ENCODE results near the gene ZNF358. TPM values are rescaled to one million over a fixed set of nuclear protein-coding genes. Genes with fewer than 3 reads are reported as not detected.

The ZNF358 gene
- total and polyA plus RNA-seq, 2 of the 13 experiments (the other 11 are each of a cell fraction or from before 2014, with no cell fraction given), result 9.1 to 37.0 TPM

DNA sequence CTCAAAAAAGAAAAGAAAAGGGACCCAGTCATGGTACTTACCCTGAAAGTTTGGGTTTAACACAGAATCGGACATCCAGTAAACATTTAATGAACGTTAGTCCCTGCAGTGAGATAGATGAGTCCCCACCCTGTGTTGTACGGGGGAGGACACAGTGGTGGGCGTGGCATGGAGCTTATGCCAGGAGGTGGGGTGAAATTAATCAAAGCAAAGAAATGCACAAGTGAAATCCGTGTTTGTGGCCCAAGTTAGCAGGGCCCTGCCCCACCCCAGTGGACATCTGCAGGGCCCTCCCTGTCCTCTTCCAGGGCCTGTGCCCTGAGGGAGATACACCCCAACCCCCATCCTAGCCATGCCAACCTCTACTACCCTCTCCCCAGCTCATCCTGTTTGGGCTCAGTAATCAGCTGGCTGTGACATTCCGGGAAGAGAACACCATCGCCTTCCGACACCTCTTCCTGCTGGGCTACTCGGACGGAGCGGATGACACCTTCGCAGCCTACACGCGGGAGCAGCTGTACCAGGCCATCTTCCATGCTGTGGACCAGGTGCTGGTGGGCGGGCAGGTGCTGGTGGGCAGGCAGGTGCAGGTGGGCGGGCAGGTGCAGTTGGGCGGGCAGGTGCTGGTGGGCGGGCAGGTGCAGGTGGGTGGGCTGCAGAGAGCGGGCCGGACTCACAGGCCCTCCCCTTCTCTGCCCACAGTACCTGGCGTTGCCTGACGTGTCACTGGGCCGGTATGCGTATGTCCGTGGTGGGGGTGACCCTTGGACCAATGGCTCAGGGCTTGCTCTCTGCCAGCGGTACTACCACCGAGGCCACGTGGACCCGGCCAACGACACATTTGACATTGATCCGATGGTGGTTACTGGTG, 10.4 kb downstream of the ZNF358 start:
- POLR2A ChIA-PET, result no interaction called here
- Histone ChIP-seq H3K4me3 (replicated peaks in 1 of 3; ENCODE audit: insufficient read depth in 1 of 3, low read depth in 2 of 3, low read length in 3 of 3) (no peak overlapping the region), H3K9me3 (ENCODE audit: low read length) (no peaks in the 10 kb centered on the region), H4K20me1 (ENCODE audit: insufficient read depth, low read length) (no peaks in the 10 kb centered on the region), H3K4me1 (ENCODE audit: insufficient read depth, low read length) (peaks cover 15% of the 10 kb centered on the region), H3K4me2 (ENCODE audit: low read depth, low read length) (no peak overlapping the region), H3K9ac (ENCODE audit: insufficient read depth, low read depth, low read length) (no peak overlapping the region), H3K27me3 (ENCODE audit: control insufficient read depth in 1 of 2, insufficient read depth in 2 of 2, low read length in 2 of 2) (no peaks in the 10 kb centered on the region), H3K79me2 (ENCODE audit: insufficient read depth, low read length) (no peaks in the 10 kb centered on the region), H3K27ac (ENCODE audit: extremely low read length, insufficient read depth, low read length) (no peak overlapping the region), H2AFZ (ENCODE audit: low read length) (no peak overlapping the region), H3K36me3 (replicated peaks in 1 of 2; ENCODE audit: control insufficient read depth in 1 of 2, insufficient read depth in 2 of 2, low read length in 2 of 2) (peaks cover 0 to 2% of the 10 kb centered on the region in 2 experiments; a peak in 2 of 5 replicates)
- in situ Hi-C loops (cut with HindIII; ENCODE audit: extremely low pct_ligation_motif_present, low pct_unique_long_range_greater_than_20kb), result no loop called here
- FAIRE-seq, result no peak
- WGBS (ENCODE audit: low lambda C conversion rate), result 98% methylated on average over 18 of the region's 31 CpGs
- intact Hi-C loops (cut with micrococcal nuclease; ENCODE audit: unreplicated experiment), result no loop called here
- CTCF ChIA-PET (ENCODE audit: low intra/inter-chr PET ratio, low total read pairs), result no interaction called here
- BruUV-seq (replicated peaks), result no TSS peak
- DNase-seq (ENCODE audit: low spot score), result no peak
- no peak for ATAC-seq
- TF ChIP-seq ZSCAN22 (CRISPR knock-in tag; IDR thresholded peaks at IDR 0.05) (no peak), KLF13 (CRISPR knock-in tag; IDR thresholded peaks at IDR 0.05) (no peak), ZNF274 (CRISPR knock-in tag; IDR thresholded peaks at IDR 0.05) (no peak), SMARCC2 (IDR thresholded peaks at IDR 0.05) (no peak), NFE2L1 (CRISPR knock-in tag; IDR thresholded peaks at IDR 0.05; ENCODE audit: borderline replicate concordance) (no peak), CREM (IDR thresholded peaks at IDR 0.05) (no peak), CREM (CRISPR knock-in tag; IDR thresholded peaks at IDR 0.05) (no peak), ZNF761 (CRISPR knock-in tag; conservative IDR thresholded peaks at IDR 0.05) (no peak), ZNF44 (CRISPR knock-in tag; IDR thresholded peaks at IDR 0.05) (no peak), ZNF24 (IDR thresholded peaks at IDR 0.05) (no peak)
- TF ChIP-seq, protein P1, sequence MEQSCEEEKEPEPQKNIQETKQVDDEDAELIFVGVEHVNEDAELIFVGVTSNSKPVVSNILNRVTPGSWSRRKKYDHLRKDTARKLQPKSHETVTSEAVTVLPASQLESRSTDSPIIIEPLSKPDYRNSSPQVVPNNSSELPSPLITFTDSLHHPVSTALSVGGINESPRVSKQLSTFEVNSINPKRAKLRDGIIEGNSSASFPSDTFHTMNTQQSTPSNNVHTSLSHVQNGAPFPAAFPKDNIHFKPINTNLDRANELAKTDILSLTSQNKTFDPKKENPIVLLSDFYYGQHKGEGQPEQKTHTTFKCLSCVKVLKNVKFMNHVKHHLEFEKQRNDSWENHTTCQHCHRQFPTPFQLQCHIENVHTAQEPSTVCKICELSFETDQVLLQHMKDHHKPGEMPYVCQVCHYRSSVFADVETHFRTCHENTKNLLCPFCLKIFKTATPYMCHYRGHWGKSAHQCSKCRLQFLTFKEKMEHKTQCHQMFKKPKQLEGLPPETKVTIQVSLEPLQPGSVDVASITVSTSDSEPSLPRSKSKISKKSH (CRISPR knock-in tag; IDR thresholded peaks at IDR 0.05; ENCODE audit: borderline replicate concordance), result no peak
- TF ChIP-seq, protein P2, sequence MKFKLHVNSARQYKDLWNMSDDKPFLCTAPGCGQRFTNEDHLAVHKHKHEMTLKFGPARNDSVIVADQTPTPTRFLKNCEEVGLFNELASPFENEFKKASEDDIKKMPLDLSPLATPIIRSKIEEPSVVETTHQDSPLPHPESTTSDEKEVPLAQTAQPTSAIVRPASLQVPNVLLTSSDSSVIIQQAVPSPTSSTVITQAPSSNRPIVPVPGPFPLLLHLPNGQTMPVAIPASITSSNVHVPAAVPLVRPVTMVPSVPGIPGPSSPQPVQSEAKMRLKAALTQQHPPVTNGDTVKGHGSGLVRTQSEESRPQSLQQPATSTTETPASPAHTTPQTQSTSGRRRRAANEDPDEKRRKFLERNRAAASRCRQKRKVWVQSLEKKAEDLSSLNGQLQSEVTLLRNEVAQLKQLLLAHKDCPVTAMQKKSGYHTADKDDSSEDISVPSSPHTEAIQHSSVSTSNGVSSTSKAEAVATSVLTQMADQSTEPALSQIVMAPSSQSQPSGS (CRISPR knock-in tag; IDR thresholded peaks at IDR 0.05), result no peak
- TF ChIP-seq, protein P3, sequence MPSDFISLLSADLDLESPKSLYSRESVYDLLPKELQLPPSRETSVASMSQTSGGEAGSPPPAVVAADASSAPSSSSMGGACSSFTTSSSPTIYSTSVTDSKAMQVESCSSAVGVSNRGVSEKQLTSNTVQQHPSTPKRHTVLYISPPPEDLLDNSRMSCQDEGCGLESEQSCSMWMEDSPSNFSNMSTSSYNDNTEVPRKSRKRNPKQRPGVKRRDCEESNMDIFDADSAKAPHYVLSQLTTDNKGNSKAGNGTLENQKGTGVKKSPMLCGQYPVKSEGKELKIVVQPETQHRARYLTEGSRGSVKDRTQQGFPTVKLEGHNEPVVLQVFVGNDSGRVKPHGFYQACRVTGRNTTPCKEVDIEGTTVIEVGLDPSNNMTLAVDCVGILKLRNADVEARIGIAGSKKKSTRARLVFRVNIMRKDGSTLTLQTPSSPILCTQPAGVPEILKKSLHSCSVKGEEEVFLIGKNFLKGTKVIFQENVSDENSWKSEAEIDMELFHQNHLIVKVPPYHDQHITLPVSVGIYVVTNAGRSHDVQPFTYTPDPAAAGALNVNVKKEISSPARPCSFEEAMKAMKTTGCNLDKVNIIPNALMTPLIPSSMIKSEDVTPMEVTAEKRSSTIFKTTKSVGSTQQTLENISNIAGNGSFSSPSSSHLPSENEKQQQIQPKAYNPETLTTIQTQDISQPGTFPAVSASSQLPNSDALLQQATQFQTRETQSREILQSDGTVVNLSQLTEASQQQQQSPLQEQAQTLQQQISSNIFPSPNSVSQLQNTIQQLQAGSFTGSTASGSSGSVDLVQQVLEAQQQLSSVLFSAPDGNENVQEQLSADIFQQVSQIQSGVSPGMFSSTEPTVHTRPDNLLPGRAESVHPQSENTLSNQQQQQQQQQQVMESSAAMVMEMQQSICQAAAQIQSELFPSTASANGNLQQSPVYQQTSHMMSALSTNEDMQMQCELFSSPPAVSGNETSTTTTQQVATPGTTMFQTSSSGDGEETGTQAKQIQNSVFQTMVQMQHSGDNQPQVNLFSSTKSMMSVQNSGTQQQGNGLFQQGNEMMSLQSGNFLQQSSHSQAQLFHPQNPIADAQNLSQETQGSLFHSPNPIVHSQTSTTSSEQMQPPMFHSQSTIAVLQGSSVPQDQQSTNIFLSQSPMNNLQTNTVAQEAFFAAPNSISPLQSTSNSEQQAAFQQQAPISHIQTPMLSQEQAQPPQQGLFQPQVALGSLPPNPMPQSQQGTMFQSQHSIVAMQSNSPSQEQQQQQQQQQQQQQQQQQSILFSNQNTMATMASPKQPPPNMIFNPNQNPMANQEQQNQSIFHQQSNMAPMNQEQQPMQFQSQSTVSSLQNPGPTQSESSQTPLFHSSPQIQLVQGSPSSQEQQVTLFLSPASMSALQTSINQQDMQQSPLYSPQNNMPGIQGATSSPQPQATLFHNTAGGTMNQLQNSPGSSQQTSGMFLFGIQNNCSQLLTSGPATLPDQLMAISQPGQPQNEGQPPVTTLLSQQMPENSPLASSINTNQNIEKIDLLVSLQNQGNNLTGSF (CRISPR knock-in tag; IDR thresholded peaks at IDR 0.05), result no peak

Data from HepG2 (cell line).